GM19438 (cell line): ENCODE results near the gene KLF6.

Experiments
- ATAC-seq: cut with Tn5 transposase; IDR thresholded peaks from one replicate; pipeline ENCODE4 v1.9.1; 2021; ENCODE audit warnings: low read depth; ENCODE audit not compliant: unreplicated experiment

The KLF6 gene

GRCh38 chr10:3784510-3785250, at the start of gene KLF6:
KLF6 (minus strand) TSS chr10:3785209; CDS start chr10:3785014, 195 bp downstream.
- no peak for ATAC-seq

- ATAC-seq, result no peak
Measured at GRCh38 chr10:3834404-3834803, 49.4 kb upstream of the KLF6 start.

- no peak for ATAC-seq
Measured at GRCh38 chr10:3833046-3833445, 48.0 kb upstream of the KLF6 start.

DNA sequence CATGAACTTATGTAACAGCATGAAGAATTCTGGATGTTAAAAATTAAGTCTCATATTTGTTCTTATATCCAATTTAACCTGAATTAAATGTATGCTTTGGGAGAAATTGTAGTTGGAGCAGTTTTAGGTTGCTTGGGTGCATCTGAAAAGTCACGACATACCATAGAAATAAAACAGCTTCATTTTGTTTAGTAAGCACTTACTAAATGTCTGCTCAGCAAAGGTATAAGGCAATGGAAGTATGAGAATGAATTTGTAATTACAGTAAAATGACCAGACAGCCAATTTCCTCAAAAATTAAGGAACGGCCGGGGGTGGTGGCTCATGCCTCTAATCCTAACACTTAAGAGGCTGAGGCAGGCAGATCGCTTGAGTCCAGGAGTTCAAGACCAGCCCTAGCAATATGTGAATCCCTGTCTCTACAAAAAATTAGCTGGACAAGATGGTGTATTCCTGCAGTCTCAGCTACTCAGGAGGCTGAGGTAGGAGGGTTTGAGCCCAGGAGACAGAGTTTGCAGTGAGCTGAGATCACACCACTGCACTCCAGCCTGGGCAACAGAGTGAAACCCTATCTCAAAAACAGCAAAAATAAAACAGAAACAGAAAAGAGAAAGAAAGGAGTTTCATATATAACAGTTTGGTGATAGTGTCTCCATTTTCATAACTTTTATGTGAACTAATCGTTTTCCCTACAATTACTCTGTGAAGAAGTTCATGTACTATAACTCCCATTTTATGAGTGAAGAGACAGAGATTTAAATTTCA, 47.2 kb upstream of the KLF6 start:
- ATAC-seq, result no peak

DNA sequence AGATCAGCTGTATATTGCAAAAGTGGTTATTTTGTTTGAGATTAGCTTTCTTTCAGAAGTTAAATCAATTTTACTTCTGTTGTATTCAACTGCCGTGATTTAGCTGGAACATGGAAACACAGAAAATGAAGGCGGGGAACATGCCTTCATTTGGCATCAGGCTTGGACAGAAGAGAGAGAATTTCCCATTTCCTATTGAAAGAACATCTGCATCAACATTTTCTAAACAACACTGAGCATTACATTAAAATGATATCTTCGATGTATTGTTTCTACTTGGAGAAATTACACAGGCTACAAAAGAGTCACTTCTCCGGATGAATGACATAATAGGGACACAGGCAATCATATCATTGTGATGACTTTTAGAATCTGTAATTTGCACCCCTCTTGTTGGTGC, 46.6 kb upstream of the KLF6 start:
- no peak for ATAC-seq

DNA sequence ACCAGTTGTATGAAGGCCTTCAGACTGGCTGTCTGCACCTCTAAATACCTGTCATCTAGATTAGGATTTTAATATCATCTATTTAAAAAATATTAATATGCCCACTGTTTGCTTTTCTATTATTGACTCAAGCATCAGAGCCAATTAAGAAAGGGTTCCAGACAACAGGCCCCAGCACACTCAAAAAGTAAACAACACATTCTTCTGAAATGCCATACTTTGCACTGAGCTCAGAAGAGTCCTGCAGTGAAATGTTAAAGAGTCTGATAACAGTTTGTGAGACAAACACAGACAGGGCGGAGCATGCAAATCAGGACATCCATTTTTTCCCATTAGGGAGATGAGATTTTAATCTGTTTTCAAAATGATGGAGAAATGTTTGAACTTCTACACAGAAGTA, 45.9 kb upstream of the KLF6 start:
- no peak for ATAC-seq

DNA sequence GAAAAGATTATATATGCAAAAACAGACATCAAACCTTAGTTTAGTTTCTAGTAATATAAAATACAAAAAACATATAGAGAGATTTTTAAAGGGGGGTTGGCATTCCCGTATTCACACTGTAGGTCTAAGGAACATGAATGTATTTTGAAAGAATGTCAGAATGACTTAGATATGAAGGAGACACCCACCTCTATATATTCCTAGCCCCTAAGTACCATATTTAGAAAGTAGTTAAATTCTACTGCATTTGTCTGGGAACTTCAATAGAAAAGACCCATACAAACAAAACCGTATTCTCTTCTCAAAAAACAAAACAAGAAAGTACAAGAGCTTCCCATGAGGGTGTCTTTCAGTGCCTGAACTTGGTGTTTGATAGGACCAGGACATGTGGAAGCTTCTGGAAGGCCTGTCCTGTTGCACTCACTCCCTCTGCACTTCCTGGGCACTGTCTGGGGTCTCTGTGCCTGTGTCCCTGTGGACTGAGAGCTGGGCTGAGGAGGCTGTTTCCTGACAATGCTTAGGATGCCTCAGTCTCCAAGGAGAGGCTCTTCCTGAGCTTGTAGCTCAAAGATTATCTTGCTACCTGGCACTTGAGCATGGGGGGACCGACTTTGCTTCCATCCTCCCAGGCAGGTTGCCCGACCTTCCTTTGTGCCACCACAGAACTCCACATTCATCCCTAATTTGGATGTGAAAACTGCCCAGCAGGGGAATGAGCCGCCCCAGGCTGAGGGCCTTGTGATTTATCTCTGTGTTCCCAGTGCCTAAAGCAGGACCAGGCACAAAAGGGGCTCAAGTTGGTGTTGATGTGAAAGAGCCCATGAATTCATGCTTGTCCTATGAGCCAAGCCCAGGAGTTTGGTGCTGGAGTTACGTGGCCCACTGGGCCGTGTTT, 44.4 kb upstream of the KLF6 start:
- ATAC-seq, result no peak

DNA sequence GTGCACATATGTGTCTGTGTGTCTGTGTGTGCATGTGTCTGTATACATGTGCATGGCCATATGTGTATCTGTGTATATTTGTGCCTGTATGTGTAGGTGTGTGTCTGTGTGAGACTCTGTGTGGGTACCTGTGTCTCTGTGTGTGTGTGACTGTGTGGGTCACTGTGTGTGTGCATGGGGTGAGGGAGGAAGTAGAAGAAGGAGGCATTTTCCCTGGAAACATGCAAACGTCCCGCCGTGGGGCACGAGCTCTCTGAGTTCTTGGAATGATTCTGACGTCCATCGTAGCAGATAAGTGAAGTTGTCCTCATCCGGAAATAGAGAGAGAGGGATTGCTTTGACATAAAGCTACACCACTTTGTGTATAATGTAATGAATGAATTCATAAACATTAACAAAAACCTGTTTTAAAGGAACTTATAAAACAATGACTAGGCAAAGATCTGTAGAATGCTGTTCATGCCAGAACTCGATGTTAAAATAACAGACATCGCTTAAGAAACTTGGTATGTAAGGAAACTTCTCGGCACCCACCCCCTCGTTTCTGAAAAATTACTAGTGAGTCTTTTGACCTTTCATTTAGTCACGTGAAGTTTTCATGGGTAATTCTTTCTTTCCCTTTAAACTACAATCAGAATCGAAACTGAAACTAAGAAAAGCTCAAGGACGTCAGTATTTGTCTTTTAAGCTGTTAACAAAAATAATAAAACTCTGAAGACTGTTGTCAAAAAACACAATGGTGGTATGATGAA, 43.6 kb upstream of the KLF6 start:
- no peak for ATAC-seq

DNA sequence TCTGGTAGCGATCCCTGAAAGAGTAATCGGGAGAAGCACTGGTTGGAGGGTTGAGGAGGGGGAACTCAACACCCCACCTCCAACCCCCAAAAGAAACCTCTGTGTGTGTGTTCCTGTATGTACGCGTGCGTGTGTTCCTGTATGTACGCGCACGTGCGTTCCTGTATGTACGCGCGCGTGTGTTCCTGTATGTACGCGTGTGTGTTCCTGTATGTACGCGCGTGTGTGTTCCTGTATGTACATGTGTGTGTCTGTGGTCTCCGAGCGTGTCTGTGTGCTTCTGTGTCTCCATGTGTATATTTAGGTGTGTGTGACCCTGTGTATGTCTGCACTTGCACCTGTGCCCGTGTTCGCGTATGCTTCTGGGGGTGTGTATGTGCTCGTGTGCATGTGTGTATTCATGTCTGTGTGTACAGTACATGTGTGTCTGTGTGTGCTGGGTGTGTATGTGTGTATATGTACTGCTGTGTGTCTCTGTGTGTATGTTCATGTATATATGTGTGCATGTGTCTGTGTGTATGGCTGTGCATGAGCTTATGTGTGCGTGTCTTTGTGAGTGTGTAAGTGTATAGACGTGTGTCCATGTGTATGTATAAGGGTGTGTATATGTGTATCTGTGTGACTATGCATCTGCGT, 42.9 kb upstream of the KLF6 start:
- no peak for ATAC-seq

DNA sequence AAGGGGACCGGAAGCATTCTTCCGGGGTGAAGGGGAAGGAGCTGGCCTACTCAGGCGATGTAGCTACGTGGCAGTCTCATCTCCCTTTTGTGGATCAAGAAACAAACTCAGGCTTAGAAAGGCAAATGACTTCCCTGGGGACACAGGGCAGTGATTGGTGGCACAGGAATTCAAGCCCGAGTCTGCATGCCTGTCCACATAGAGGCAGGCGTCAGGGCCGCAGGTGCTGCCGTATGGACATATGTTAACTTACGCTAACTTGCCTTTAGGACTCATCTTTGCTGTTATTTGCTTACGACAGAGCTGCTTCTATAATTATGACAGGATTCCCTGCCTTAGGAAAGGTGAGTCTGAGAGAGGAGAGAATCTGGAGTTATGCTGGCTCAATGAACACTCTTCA, 42.3 kb upstream of the KLF6 start:
- no peak for ATAC-seq

GRCh38 chr10:3825862-3826351, 40.9 kb upstream of the KLF6 start:
- no peak for ATAC-seq

DNA sequence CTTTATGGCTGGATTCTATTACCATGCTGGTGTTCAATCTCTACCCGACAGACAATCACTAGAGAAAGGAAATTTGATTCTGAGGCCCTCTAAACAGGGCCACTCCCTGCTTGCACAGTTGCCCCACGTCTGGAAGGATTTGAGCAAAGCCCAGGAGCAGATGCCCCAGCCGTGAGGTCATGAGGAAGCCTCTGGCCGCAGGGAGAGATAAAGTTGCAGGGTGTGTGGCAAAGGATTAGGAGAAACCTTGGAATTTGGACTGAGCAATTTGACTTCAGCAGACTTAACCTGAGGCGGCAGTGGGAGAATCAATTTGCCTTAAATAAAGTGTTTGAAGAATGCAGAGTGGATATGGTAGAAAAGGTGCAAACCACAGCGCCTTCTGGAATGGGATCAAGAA, 40.2 kb upstream of the KLF6 start:
- no peak for ATAC-seq

GRCh38 chr10:3822541-3823330, 37.7 kb upstream of the KLF6 start:
- ATAC-seq, result no peak

- no peak for ATAC-seq
Measured at GRCh38 chr10:3820255-3820654, 35.2 kb upstream of the KLF6 start.

- no peak for ATAC-seq
Measured at GRCh38 chr10:3816995-3817394, 32.0 kb upstream of the KLF6 start.

DNA sequence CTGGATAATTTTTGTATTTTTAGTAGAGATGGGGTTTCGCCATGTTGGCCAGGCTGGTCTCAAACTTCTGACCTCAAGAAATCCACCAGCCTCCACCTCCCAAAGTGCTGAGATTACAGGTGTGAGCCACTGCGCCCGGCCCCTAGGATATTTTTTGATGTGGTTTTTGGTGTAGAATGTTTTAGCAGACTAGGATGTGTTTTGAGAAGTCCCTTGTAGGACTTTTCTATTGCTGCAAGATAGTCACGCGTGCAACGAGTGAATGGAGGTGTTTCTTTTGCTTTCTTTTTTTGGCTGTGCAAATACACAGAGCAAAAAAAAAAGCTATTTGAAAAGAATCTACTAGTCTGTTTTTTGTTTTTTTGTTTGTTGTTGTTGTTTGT, 29.8 kb upstream of the KLF6 start:
- no peak for ATAC-seq

- ATAC-seq, result no peak
Measured at GRCh38 chr10:3813986-3814837, 29.2 kb upstream of the KLF6 start.

- ATAC-seq, result no peak
Measured at GRCh38 chr10:3813267-3813666, 28.3 kb upstream of the KLF6 start.
